Endothelial cell of umbilical vein (primary cell): Measurements from ENCODE around the gene ZNF428.

Experiments used
- EZH2 ChIP-seq: IDR thresholded peaks from 2 replicates; pipeline ENCODE4 v1.6.1; 2012; ENCODE audit warnings: borderline replicate concordance, low read depth, mild to moderate bottlenecking, moderate library complexity, low read length, inconsistent platforms; ENCODE audit not compliant: severe bottlenecking
- JUN ChIP-seq: IDR thresholded peaks from 2 replicates; pipeline ENCODE4 v1.6.1; 2011; ENCODE audit warnings: borderline replicate concordance, low read depth; ENCODE audit not compliant: insufficient read length, insufficient read depth
- POLR2A ChIP-seq: IDR thresholded peaks from 2 replicates; pipeline ENCODE4 v1.6.1; 2012; ENCODE audit warnings: low read depth, mild to moderate bottlenecking, control low read depth, low read length
- TF ChIP-seq, protein P1 (sequence below), 2 donors: IDR thresholded peaks; 1 replicate in 1 of 2; 2 replicates in 1 of 2; pipeline ENCODE4 v1.5.1; 2011; ENCODE audit warnings: low read length in 2 of 2, mild to moderate bottlenecking in 2 of 2, moderate library complexity in 2 of 2, control low read depth in 1 of 2, inconsistent platforms in 1 of 2, low read depth in 1 of 2; ENCODE audit not compliant: insufficient read depth in 1 of 2; ENCODE audit errors: extremely low read depth in 1 of 2

DNA sequence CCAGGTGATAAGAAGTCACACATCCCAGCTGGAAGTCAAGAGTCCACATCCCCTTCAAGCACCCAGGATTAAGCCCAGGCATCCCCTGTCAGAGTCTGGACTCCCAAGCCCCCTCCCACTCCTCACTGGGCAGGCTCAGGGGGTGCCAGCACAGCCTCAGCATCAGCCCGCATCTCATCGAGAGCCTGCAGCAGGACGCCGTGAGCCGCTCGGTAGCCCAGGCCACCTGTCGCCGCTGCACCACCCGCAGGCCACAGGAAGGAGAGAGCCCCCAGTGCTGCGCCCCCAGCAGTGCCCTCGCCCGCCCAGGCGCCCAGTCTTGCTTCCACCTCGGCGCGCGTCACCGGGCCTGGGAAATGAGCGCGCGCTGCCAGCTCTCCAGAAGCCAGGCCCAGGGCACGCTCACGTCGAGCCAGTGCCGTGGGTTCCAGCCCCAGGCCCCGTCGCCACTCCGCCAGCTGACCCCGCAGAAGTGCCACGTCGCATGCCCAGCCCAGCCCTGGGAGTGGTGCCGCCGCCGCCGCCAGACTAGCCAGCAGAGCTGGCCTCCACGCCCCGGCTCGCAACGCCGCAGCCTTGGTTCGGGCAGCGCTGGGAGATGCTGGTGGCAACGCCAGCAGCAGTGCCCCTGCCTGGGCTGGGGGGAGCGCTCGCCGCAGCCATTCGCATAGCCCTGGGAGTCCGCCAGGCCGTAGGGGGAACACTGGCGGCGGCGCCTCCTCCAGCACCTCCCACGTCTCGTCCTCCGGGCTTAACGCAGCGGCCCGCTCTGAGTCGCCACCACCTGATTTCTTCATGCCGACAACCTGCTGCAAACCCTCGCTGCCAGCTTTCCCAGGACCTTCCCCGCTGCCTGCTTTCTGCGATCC, 27.3 kb downstream of the ZNF428 start:
- TF ChIP-seq JUN (no peak), POLR2A (no peak), EZH2 (no peak)
- TF ChIP-seq, protein P1, sequence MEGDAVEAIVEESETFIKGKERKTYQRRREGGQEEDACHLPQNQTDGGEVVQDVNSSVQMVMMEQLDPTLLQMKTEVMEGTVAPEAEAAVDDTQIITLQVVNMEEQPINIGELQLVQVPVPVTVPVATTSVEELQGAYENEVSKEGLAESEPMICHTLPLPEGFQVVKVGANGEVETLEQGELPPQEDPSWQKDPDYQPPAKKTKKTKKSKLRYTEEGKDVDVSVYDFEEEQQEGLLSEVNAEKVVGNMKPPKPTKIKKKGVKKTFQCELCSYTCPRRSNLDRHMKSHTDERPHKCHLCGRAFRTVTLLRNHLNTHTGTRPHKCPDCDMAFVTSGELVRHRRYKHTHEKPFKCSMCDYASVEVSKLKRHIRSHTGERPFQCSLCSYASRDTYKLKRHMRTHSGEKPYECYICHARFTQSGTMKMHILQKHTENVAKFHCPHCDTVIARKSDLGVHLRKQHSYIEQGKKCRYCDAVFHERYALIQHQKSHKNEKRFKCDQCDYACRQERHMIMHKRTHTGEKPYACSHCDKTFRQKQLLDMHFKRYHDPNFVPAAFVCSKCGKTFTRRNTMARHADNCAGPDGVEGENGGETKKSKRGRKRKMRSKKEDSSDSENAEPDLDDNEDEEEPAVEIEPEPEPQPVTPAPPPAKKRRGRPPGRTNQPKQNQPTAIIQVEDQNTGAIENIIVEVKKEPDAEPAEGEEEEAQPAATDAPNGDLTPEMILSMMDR (IDR thresholded peaks at IDR 0.05; ENCODE audit: extremely low read depth in 1 of 2, insufficient read depth in 1 of 2, low read depth in 1 of 2, low read length in 2 of 2): no peak
